Skeletal muscle cell (primary cell): Measurements from ENCODE around the gene DCLK1.

Experiments
- DNase-seq: peaks from one replicate; pipeline ENCODE4 v3.0.0-alpha.2; 2010; ENCODE audit warnings: low read depth
- H3K4me3 ChIP-seq: 2 replicates; pipeline ENCODE4 v1.5.1; 2011; ENCODE audit warnings: low read depth, mild to moderate bottlenecking, control low read depth, low read length, moderate library complexity

The DCLK1 gene

DNA sequence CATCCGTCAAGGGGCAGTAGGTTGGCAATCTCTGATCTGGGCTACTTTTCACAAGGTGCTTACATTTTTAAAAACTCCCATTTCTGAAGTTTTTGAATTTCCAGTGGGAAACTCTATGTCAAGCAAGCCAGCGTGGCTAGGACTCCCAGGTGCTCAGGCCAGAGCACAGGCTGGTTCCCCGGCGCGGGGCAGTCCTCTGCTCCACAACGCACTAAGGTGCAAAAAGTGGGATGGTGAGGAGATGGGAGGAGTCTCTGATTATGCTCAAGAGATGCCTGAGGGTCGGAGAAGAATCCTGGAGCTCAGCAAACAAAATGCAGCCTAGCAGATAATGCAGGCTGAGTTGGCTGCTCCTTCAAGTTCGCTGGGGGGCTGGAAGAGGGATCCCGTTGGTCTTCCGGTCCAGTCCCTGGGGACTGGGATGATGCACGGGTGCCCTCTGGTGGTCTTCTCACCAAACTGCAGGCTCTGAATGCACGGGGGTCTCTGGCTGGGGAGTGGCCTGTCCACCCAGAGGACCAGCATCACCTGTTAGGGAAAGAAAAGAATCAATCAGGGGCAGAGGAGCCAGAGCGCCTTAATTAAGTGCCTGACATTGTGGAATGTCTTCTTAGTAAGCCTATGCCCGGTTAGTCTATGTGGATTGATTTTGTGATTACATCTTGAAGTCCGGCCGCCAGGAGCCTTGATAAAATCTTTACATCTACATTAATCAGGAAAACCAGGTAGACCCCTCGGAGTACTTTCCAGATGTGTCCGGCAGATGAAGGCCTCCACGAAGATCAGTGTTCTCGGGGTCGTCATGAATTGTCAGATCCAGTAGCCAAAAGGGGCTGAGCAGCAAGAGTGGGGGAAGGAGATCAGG, 410.3 kb downstream of the DCLK1 start:
- DNase-seq: no peak
- H3K4me3 ChIP-seq: peak overlapping the region; percentile 17

- DNase-seq: no peak
- no peak overlapping the region for H3K4me3 ChIP-seq
These were observed 410.9 kb downstream of the DCLK1 start for GRCh38 chr13:35720290-35720689.
